GM19043 (cell line): ENCODE data around the gene GSDME.

Source experiments
- ATAC-seq: cut with Tn5 transposase; IDR thresholded peaks from one replicate; pipeline ENCODE4 v1.9.1; 2021; ENCODE audit warnings: low read depth; ENCODE audit not compliant: unreplicated experiment

Gene GSDME

DNA sequence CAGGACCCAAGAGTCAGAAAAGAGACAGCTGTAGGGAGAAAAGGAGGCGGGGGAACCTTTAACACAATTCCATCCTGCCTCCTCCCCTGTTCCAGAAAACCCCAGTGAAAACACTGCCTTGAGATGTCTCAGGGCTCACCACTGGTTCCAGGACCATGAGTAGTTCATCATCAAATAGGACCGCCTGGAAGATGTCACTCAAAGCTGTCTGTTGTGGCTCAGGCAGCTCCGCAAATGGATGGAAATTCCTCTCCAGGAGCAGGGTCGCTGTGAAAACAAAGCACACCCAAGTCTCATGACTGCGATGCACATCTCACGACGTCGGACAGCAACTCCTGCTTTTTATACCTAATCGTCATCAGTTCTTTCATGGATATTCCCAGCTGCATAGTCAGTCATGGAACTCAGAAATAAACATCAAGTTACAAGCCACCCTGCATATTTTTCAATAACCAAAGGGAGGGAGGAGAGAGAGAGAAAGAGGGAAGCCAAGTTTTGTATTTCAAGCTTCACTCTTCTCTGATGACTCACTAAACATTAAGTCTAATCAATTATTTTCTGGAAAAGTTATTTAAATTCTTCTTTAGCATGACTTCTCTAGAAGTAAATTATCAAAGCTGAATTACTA, 49.2 kb downstream of the GSDME start:
- no peak for ATAC-seq

DNA sequence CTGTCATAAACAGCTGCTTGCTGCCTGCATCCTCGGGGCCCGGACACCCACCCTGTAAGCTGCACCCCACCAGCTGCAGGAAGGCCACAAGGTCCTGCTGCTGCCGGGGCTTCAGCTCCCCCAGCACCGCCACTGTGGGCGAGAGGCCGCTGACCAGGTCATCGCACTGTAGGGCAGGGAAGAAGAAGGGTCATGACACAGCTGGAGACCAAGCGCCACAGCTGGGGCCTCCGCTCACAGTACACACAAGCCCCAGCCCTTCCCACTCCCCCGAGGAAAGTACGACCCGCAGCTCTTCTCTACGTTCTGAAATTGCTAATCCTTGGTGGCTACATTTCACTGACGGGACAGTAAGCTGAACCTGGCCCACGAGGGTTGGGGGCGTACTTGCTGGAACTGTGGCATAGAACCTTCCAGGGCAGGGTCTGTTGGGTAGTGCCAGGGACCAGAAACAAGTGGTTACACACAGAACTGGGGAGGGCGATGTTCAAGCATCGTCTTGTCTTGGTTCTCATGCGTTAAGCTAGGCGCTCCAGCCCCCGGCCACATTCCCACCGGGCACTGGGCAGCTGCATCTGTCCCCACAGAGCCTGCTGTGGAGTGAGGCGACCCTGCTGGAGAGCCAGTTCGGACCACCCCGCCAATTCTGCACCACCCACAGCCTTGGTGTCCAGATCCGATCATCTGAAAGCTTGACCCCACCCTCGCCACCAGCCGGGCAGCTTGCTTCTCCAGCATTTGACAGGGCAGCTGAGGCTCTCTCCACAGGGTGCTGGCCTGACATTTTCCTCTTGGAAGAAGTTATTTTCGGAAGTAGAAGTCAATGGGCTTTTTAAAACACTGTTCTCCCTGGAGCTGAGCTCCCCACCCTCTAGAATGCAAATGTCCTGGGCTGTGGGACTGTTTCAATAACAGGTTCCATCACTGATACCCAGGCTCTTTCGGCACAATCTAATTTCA, 50.8 kb downstream of the GSDME start:
- no peak for ATAC-seq

DNA sequence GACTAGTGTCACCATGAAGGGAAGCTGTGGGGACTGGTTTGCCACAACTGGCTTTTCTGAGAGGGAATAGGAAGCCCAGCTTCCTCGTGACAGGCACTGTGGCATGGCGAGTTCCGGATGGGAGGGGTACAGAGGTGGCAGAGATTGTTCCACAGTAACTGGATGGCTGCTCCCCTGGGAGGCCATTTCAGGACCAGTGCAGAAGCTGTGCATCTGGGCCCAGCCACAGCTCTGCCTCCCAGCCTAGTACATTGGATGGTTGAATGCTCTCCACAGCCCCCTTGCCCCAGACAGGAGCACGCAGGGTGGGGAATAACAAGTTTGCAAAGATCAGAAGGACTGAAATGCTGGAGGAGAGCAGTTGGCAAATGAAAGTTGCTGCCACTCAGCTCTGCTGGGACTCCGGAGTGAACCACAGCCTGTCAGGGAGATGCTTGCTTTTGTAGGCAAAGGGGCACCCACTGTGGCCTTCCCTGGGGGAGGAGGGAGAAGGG, 51.8 kb downstream of the GSDME start:
- ATAC-seq: no peak

DNA sequence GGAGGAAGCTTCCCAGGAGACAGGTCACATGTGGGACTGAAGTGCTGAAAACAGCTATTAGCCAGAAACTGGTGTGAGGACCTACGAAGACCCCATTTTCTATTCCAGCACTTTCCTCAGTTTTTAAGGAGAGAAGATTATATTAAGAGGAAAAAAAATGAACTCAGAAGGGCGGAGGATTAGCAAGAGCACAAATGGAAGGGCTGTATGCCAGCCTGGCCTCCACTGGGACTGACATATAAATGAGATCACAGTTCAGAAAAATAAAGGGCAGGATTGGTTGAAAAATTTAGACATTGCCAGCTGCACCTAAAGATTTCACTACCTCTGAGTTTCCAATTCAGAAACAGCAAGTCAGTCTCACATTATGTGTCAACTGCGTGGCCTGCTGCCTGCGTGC, 53.0 kb downstream of the GSDME start:
- no peak for ATAC-seq

DNA sequence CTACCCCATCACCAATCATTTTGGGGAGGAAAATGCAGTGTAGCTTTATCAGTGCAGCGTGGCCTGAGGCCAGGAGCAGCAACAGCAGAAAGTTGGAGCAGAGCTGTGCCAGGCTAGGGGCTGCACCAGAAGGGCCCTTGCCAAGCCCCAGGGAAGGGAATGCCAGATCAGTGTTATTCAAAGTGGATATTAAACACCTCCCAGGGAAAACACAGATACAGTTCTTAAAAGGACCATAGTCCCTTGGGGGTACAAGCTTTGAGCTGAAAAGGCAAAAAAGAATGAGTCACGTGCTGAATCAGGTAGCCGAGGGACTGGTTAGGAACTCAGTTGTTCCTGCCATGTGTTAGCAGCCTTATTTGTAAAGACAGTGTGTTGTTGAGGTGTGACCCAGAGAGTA, 54.0 kb downstream of the GSDME start:
- no peak for ATAC-seq

DNA sequence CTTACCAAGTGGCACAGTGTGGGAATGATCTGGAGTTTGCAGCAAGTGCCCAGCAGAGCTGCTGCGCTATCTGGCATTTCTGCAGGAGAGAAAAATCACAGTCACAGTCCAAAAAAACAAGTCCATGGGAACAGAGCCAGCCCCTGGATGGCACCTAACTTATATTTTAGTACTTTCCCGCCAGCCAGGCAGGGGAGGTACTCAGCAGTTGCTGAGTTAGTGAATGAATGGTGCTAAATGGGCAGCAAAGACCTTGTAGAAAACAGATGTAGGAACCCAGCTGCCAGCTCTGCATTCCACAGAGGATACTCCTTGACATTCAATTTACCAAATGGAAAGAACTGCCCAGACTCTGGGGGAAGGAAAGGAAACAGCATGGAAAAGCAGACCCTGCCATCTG, 54.5 kb downstream of the GSDME start:
- ATAC-seq: no peak

DNA sequence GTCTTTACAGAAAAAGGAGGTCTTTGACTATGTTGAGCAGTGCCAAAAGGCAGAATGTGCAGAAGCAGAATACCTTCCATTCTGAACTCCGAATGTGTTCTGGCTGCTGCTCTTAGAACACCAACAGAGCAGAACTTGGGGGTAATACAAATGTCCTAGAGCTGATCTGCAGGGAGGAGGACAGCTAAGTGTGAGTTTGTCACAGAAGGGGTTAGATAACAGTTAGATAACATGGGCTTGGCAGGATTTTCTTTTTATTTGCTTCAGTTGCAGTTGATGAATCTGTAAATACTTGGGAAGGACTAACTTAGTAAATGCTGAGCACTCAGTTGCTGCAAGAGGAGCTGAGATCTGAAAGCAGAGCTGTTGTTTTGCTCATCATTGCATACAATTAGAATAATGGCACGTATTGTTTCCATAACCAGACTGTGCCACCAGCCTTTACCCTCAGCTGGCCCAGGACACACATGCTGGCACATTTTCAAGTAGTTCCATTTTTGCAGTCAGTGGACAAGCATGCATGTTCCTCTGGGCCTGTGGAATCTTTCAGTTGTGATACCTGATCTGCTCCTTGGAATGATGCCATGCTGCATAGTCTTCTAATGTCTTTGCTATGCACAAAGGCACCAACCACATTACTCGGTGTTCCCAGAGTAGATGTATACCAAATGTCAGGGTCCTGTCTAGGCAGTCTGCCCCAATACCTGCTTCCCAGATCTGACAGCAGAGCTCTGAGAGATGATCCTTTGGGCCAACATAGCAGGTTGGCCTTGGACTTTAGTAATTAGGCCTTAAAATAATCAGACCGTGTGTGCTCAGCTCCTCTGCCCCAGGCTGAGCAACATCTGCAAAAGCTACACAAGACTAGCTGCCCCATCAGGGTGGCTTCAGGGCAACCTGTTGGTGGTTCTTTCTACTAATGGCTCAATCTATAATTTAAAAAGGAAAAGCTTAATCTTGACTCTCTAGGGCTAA, 55.7 kb downstream of the GSDME start:
- no peak for ATAC-seq

DNA sequence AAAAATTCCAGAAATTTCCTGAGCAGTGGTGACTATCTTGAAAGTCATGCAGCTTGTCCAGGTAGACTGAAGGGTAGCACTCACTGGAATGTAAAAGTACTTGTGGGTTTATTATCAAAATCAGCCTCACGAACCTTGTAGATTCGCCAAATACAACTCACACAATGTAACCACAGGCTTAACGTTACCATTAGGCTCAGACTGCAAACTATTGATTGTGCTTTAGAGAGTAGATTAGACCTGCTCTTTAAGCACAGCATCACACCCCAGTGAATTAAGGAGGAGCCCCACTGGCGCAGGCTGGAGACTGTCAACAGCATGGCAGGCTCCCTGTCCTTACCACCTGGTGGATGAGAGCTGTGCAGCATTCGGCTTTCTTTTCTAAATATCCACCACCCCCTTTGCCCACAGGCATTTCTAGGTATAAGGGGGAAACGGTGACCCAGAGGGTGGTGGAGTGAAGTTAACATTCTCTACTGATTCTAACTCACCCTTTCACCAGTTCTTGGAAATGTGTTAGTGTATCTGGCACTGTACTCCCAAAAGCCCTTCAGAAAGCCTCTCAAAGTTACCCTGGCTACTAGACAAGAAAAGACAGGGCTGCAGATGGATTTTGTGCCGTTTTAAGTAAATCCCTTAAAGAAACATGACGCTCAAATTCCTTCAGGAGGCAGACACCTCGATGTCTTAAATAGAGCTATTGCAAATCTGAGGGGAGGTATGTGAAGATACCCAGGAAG, 56.6 kb downstream of the GSDME start:
- ATAC-seq: no peak

DNA sequence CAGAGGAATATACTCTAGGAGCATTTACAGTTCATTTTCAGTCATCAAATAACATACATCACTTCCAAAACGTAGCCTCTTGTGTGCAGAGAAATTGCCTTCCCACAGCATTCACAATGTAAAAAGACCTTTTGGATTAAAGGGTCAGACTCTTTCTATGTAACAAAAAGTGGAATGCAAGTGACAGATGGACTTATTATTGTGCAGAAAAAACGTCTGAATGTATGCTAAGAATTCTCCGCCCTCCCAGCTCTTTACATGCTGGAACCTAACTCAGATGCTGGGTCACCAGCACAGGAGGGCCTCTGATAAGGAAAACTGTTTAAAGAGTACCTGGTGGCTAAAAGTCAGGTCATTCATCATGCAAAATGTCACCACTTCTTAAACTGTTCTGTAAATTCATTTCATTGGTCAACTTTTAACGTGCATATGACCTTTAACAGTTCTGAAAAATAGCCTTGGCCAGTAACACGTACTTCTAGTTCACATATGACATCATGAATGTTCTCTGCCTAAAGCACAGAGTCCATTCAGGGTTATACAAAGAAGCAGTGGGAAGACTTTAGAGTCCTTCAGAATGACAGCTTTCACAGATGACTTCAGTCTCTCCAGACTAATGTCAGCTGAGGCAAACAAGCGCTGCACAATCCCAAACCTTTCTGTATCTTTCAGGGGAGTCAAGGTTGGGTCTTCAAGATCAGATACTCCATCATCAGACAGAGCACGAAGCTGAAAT, 58.6 kb downstream of the GSDME start:
- ATAC-seq: no peak

DNA sequence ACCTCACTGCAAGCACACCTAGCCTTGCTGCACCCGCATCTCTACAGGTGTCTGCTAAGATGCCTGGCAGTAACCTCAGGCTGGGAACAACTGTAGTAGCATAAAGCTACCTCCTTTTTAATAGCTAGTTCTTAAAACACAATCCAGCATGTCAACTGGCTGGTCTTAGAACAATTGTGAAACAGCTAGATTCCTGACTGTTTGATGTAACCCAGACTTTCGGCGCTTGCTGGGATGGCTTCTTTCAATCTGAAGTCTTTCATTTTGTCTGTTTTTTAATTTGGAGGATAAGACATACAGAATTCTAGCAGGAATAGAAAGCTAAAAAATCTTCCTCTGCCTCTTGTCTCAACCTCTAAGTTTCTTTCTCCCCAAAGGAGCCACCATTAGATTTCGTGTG, 59.8 kb downstream of the GSDME start:
- no peak for ATAC-seq

DNA sequence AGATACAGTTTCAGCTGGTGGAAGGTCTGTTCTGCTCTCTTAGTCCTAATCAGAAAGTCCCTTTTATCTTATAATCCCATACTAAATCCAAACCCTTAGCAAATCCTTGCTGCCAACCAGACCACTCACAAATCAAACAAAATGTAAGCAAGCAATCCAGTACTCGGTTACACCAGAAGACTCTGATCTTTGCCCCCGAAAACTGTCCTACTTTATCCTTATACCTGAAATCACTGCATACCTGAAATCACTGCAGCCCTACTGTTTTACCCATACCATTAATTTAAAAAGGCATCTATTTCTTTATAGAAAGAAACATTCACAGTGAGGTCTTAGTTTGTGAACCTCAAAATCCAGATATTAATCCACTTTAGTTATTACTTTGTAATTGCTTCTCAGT, 64.7 kb downstream of the GSDME start:
- no peak for ATAC-seq

DNA sequence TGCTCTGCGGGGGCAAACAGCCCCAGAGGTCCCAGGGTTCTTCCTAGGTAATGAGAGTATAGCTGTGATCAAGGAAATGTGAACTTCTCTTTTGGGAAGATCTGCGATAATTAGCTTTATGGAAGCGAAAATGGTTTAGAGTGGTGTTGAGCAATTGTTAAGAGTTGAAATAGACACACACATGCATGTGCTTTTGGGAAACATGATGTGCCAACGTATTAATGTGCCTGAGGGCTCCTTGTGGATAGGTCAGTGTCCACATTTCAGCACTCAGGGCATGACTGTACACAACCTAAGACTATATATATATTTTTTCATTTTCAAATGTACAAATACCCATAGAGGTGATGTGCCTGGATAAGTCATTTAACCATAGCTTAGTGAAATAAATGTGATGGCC, 67.0 kb downstream of the GSDME start:
- no peak for ATAC-seq

DNA sequence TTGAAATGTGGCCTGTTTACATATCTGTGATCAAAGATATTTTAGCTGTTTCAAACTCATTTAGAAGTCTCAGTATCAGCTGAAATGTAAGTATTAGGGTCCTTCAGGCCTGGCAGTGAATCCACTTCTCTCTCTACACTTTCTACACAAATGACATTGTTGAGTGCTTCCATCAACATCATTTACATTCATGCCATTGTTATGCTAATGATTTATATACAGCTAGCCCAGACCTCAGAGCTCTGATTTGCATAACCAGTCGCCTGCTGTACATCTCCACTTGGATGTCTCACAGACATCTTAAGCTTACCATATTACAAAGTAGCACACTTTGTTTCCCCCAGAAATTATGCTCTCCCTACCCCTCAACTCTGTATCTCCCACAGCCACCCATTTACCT, 71.6 kb downstream of the GSDME start:
- no peak for ATAC-seq

DNA sequence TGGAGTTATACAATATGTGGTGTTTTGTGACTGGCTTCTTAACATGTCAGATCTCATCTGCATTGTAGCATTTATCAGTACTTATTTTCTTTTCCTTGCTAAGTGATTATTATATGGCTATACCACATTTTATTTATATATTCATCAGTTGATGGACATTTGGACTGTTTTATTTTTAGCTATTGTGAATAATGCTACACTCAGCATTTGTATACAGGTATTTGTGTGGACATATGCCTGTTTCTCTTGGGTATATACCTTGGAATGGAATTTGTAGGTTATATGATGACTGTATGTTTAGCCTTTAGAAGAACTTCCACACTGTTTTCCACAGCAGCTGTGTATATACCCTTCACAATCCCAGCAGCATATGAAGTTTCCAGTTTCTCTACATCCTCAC, 86.5 kb downstream of the GSDME start:
- no peak for ATAC-seq

DNA sequence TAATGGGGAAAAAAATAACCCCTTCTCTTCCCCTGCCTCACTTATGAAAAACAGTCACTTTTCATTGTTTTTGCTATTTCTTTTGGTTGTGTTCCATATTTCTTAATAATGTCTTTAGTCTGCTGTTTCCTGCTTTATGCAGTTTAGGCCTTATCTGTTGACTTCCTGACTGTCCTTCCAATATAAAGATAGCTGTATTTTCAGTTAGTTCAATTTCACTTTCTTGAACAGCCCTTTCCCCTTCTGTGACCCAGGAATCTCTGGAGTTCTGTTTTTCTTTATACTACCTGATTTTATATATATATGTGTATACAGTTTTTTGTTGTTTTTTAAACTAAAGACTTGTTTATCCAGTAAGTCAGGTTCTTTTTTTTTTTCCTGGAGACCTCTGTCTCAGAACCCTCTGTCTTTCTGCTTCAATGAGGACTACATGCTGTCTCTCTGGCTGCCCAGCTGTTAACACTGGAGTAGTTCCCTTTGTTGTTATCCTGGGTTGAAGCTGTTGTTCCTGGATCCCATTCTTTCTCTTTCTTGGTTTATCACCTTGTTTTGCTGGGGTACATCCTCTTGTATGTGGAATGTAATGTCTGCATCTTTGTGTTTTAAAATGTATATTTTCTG, 87.2 kb downstream of the GSDME start:
- ATAC-seq: no peak

DNA sequence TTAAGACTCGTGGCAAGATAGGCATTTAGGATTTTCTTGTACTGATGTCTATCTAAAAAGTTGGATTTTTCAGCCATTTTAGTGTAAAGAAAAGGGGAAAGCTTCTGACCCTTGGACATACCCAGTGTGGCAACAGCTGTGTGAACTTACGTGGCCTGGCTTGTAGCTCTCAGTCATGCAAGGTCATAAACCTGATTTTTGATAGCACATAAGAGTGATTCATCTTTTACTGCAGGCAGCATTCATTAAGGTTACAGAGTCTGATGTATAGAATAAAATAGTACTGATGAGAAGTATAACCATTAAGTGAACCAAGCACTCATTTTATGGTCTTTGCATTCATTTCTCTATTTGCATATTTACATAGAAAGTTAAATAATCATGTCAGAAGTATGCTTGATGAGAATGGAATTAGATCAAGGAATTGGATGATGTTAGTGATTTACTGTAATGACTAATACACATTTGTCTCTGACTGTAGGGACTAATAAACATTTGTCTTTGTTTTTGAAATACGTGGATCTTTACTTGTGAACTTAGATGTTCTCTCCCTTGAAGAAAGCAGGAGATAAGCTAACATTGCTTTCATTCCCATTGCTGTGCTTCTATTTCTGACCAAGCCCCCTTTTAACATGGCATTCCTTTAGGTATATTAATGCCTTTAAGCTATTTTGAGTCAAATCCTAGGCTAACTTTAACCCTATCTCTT, 88.2 kb downstream of the GSDME start:
- no peak for ATAC-seq

DNA sequence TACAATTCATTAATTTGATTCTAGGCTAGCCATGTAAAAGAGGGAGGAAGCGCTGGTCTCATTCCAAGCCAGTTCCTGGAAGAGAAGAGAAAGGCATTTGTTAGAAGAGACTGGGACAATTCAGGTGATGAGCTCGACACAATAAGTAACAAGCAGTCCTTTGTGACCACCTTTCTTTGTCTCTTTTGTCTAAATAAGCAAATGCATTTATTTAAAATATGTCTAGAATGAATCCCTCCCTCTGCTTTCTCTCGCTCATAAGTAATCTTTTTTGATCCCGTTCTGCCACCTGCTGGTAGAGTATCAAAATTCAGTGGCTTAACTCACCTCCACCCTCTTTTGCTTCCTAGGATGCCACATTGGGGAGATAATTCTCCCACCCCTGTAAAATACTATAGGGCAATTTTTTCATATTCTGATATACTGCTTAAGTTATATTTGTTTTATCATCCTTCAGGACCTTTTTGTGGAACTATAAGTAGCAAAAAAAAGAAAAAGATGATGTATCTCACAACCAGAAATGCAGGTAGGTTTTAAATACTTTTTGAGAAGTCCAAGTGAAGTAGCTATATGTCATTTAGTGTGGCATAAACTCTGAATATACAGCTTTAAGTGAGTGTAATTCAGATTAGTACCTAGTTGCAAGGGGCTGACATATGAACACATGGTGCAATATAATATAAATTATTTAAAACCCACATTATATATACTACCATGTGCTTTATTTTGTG, 91.5 kb downstream of the GSDME start:
- no peak for ATAC-seq

DNA sequence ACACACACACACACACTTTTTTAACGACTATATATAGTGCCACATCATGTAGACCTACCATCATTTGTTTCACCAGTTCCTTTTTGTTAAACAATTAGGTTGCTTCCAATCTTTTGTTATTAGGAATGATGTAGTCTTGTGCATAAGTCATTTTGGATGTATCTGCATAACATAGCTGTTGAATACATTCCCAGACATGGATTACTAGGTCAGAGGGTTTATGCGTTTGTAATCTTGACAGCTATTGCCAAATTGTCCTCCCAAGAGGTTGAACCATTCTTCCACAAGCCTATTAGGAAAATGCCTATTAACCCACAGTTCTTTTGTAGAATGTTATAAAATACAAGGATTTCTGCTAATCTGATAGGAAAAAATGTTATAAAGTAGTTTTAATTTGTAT, 96.7 kb downstream of the GSDME start:
- ATAC-seq: no peak
